ENCODE measurements around the gene AADACL3. TPM values are rescaled to one million over a fixed set of nuclear protein-coding genes. Genes with fewer than 3 reads are reported as not detected.

The AADACL3 gene
- total RNA-seq, 1 donor from 2014 or later = not detected

DNA sequence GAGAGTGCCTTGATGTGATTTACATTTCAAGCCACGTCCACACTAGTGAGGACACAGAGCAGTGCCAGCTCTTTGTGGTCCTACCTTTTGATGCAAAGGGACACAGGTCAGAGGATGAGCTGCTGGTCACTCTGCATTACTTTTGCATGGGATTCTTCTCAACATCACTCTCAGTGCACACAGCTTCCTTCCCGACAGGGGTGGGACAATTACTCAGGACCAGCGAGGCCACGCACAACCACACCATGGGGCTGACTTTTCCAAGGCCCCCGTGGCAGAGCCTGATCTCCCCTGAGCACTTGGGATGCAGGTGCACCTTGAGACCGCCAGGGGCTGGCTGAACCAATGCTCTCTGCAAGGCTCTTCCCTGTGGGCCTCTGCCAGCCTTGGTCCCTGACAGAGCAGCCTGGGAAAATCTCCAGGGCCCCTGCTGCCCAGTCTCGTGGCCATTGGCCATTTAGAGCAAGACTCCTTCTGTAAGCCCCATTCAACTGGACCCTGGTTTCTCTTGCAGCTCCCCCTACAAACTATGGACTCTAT, 44.4 kb downstream of the AADACL3 start:
- Mint-ChIP-seq H3K27ac (no peak overlapping the region), H3K36me3 (no peaks in the 10 kb centered on the region), H3K4me1 (no peaks in the 10 kb centered on the region), H3K4me3 (no peak overlapping the region), H3K27me3 (ENCODE audit: insufficient read depth, low read depth) (peaks cover 8% of the 10 kb centered on the region), H3K9me3 (no peaks in the 10 kb centered on the region)
- TF ChIP-seq, protein P1, sequence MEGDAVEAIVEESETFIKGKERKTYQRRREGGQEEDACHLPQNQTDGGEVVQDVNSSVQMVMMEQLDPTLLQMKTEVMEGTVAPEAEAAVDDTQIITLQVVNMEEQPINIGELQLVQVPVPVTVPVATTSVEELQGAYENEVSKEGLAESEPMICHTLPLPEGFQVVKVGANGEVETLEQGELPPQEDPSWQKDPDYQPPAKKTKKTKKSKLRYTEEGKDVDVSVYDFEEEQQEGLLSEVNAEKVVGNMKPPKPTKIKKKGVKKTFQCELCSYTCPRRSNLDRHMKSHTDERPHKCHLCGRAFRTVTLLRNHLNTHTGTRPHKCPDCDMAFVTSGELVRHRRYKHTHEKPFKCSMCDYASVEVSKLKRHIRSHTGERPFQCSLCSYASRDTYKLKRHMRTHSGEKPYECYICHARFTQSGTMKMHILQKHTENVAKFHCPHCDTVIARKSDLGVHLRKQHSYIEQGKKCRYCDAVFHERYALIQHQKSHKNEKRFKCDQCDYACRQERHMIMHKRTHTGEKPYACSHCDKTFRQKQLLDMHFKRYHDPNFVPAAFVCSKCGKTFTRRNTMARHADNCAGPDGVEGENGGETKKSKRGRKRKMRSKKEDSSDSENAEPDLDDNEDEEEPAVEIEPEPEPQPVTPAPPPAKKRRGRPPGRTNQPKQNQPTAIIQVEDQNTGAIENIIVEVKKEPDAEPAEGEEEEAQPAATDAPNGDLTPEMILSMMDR (IDR thresholded peaks at IDR 0.05) = peak; percentile 55
- no peak for TF ChIP-seq EZH2phosphoT487 (IDR thresholded peaks at IDR 0.05)
- TF ChIP-seq EZH2 (IDR thresholded peaks at IDR 0.05) = no peak
- DNase-seq (ENCODE audit: low spot score) = peak; percentile 62
- no peaks in the 10 kb centered on the region for H3K36me3 ChIP-seq
- H2AFZ ChIP-seq (replicated peaks) = no peak overlapping the region
- H3K9ac ChIP-seq = no peak overlapping the region
- no peaks in the 10 kb centered on the region for H3F3A ChIP-seq (ENCODE audit: low read depth)
- no peaks in the 10 kb centered on the region for H3K79me2 ChIP-seq (ENCODE audit: low read depth)
- H3K27ac ChIP-seq = no peak overlapping the region
- no peaks in the 10 kb centered on the region for H3K4me1 ChIP-seq
- H3K9me3 ChIP-seq (ENCODE audit: low read depth) = no peaks in the 10 kb centered on the region
- H3K27me3 ChIP-seq = no peaks in the 10 kb centered on the region
- no peak overlapping the region for H3K4me3 ChIP-seq
- H4K20me1 ChIP-seq (ENCODE audit: low read depth) = no peaks in the 10 kb centered on the region
- no peak overlapping the region for H3K4me2 ChIP-seq

- Histone ChIP-seq H3K79me2 (ENCODE audit: low read depth) (no peaks in the 10 kb centered on the region), H3K4me3 (no peak overlapping the region), H3K4me1 (no peaks in the 10 kb centered on the region), H3K9me3 (ENCODE audit: low read depth) (no peaks in the 10 kb centered on the region), H3K9ac (no peak overlapping the region), H3K36me3 (no peaks in the 10 kb centered on the region), H3K27me3 (no peaks in the 10 kb centered on the region), H2AFZ (replicated peaks) (no peak overlapping the region), H3K4me2 (no peak overlapping the region), H4K20me1 (ENCODE audit: low read depth) (no peaks in the 10 kb centered on the region), H3F3A (ENCODE audit: low read depth) (no peaks in the 10 kb centered on the region), H3K27ac (no peak overlapping the region)
- H3K27me3 Mint-ChIP-seq (ENCODE audit: insufficient read depth, low read depth) = peaks cover 5% of the 10 kb centered on the region
- TF ChIP-seq, protein P1 (IDR thresholded peaks at IDR 0.05) = no peak
- TF ChIP-seq EZH2 (IDR thresholded peaks at IDR 0.05) (no peak), EZH2phosphoT487 (IDR thresholded peaks at IDR 0.05) (no peak)
- no peak overlapping the region for H3K27ac Mint-ChIP-seq
- no peaks in the 10 kb centered on the region for H3K9me3 Mint-ChIP-seq
- no peaks in the 10 kb centered on the region for H3K4me1 Mint-ChIP-seq
- DNase-seq (ENCODE audit: low spot score) = no peak
- H3K36me3 Mint-ChIP-seq = no peaks in the 10 kb centered on the region
- H3K4me3 Mint-ChIP-seq = no peak overlapping the region
Measured at GRCh38 chr1:12761781-12762180, 45.9 kb downstream of the AADACL3 start.

- Histone ChIP-seq H3K4me2 (no peak overlapping the region), H3K27ac (no peak overlapping the region), H3F3A (ENCODE audit: low read depth) (no peaks in the 10 kb centered on the region), H3K9me3 (ENCODE audit: low read depth) (no peaks in the 10 kb centered on the region), H3K36me3 (no peaks in the 10 kb centered on the region), H4K20me1 (ENCODE audit: low read depth) (no peaks in the 10 kb centered on the region), H3K4me1 (no peaks in the 10 kb centered on the region), H3K79me2 (ENCODE audit: low read depth) (no peaks in the 10 kb centered on the region), H3K27me3 (no peaks in the 10 kb centered on the region), H3K4me3 (no peak overlapping the region), H3K9ac (no peak overlapping the region), H2AFZ (replicated peaks) (no peak overlapping the region)
- Mint-ChIP-seq H3K27ac (no peak overlapping the region), H3K27me3 (ENCODE audit: insufficient read depth, low read depth) (peaks cover 5% of the 10 kb centered on the region), H3K4me3 (no peak overlapping the region), H3K9me3 (no peaks in the 10 kb centered on the region), H3K4me1 (no peaks in the 10 kb centered on the region), H3K36me3 (no peaks in the 10 kb centered on the region)
- TF ChIP-seq, protein P1 (IDR thresholded peaks at IDR 0.05) = no peak
- TF ChIP-seq EZH2 (IDR thresholded peaks at IDR 0.05) (no peak), EZH2phosphoT487 (IDR thresholded peaks at IDR 0.05) (no peak)
- DNase-seq (ENCODE audit: low spot score) = no peak
Measured at GRCh38 chr1:12762766-12763165, 46.9 kb downstream of the AADACL3 start.

Data from neural progenitor cell (in vitro differentiated cells).